Measurements from ENCODE around the gene OGT.
A peak's percentile ranks its signal among the peaks of the same experiment; 100 is the strongest.
"Not testable (repeated sequence)": the region's sequence is repeated elsewhere in the genome, so short reads cannot be mapped to it uniquely, and the experiment has no call there.

Gene OGT

GRCh38 chrX:71586929-71587328 lies 54.0 kb downstream of the OGT start:
- no peak for DNase-seq (ENCODE audit: low read depth)

DNA sequence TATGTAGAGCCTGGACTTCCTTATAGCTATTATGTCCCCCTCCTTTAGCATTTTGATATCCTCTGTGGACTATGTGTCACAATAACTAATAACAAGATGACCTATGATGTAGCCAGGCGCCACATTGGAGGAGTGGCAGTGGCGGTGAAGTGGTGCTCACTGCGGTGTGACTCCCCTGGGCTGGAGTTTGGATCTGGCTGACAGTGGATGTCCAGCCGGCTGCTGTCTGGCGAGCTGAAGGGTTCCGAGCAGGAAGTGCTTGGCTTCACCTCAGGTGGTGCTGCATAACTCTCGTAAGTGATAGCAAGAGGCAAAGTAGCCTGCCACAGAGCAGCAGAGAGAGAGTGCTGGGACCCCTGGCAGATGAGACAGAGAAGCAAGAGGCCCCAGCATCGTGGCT lies 60.3 kb downstream of the OGT start:
- DNase-seq (ENCODE audit: low read depth), result not testable (repeated sequence)

- DNase-seq (ENCODE audit: low read depth), result no peak
These were observed 67.1 kb downstream of the OGT start for GRCh38 chrX:71599965-71600364.

DNA sequence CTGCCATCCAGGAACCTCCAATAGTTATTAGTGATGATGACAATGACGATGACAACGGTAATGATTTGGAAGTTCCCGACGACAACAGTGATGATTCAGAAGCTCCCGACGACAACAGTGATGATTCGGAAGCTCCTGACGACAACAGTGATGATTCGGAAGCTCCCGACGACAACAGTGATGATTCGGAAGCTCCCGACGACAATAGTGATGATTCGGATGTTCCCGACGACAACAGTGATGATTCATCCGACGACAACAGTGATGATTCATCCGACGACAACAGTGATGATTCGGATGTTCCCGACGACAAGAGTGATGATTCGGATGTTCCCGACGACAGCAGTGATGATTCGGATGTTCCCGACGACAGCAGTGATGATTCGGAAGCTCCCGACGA lies 70.7 kb downstream of the OGT start:
- no peak for DNase-seq (ENCODE audit: low read depth)

DNA sequence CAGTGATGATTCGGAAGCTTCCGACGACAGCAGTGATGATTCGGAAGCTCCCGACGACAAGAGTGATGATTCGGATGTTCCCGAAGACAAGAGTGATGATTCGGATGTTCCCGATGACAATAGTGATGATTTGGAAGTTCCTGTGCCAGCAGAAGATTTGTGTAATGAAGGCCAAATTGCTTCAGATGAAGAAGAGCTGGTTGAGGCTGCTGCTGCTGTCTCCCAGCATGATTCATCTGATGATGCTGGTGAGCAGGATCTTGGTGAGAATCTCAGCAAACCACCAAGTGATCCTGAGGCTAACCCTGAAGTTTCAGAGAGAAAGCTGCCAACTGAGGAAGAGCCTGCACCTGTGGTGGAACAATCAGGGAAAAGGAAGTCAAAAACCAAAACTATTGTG lies 71.2 kb downstream of the OGT start:
- DNase-seq (ENCODE audit: low read depth), result no peak

- DNase-seq (ENCODE audit: low read depth), result no peak
These were observed 72.1 kb downstream of the OGT start for GRCh38 chrX:71604796-71605568.

DNA sequence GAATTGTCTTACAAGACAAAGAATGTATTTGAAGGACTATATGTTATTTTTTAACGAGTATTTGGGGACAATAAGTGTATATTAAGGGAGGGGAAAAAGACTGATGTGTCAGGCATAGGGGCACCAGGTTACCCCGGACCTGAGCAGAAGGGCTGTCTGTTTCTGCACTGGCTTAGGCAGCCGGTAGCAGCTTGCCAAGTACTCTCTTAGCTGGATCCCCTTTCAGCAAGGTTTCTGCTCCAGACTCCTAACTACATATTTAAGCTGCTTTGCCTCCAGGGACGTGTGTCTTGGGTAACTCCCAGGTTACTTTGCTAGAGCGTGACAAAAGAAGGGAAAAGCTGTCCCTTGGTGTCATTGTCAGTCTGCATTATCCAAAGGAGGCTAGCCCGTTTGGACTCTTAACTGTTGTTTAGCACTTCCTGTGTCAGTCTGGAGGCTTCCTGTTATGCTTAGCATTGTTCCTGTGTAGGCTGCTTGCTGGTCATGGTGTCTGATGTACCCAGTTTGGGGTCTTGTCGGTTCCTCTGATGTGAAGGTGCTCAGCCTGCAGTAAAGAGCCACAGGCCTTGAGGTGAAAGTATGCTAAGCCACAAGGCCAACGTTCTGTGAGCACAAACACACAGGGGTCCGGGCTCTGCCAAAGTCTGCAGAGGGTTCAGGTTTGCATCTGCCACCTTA lies 73.8 kb downstream of the OGT start:
- no peak for DNase-seq (ENCODE audit: low read depth)

- DNase-seq (ENCODE audit: low read depth), result no peak
These were observed 74.6 kb downstream of the OGT start for GRCh38 chrX:71607488-71607887.

DNA sequence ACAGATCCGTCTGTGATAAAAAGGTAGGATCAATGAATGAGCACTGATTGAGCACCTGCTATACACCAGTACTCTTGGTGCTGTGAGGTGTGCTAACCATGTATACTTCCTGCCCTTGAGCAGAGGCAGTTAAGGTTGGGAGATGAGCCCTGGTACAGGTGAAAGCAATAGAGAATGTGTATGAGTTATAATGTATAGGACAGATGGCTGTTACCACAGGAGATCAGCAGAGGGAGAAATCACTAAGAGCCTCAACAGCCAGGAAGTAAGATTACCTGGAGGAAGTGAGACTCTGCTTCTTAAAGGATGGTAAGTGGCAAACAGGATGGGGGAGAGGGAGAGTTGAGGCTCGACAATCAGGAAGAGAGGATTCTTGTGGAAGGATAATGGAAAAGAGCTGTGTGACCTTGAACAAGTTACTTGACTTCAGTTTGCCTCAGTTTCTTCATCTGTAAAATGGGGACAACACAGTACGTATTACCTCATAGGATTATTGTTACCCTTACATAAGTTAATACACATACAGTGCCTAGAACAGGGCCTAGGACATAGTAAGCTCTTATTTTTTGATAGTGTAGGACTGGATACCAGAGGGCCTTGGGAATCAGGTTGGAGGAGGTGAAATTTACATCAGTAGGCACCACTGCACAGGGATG lies 76.3 kb downstream of the OGT start:
- no peak for DNase-seq (ENCODE audit: low read depth)

- DNase-seq (ENCODE audit: low read depth), result not testable (repeated sequence)
These were observed 78.8 kb downstream of the OGT start for GRCh38 chrX:71611736-71612135.

- no peak for DNase-seq (ENCODE audit: low read depth)
These were observed 79.4 kb downstream of the OGT start for GRCh38 chrX:71612256-71612655.

DNA sequence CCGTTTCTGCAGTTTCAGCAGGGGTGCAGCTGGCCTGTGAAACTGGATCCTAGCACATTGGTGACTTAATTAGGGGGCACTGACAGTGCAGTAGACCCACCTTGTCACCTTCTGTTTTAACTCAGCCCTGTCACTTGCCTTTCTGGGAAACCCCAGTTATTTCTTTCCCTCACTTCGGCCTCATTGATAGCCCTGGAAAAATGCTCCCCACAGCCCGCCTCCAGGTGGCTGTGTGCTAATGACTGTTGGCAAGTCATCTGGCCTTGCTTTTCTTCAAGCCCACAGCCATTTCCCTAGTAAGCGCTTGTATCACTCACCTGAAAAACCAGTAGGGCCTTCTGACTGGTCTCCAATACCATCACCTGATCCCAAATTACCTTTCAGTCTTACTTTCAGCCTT lies 82.2 kb downstream of the OGT start:
- no peak for DNase-seq (ENCODE audit: low read depth)

DNA sequence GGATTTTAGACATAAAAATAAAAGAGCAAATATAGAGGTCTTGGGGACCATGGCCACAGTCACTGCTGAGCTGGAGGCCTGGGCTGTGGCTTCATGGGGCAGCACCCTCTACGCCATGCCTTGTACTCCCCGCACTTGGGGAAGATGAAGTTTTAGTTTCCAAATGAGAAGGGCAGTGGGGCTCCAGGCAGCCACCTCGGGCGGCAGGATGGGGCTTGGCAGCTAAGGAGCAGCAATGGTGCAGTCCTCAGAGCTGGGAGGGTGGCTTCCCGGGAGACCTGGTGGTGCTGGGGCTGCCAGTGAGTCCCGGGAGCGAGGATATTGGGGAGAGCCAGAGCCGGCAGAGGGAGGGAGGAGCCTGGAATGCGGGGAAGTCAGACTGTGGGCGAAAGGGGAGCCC lies 83.0 kb downstream of the OGT start:
- no peak for DNase-seq (ENCODE audit: low read depth)

GRCh38 chrX:71616672-71617529 lies 84.0 kb downstream of the OGT start:
- DNase-seq (ENCODE audit: low read depth), result no peak

DNA sequence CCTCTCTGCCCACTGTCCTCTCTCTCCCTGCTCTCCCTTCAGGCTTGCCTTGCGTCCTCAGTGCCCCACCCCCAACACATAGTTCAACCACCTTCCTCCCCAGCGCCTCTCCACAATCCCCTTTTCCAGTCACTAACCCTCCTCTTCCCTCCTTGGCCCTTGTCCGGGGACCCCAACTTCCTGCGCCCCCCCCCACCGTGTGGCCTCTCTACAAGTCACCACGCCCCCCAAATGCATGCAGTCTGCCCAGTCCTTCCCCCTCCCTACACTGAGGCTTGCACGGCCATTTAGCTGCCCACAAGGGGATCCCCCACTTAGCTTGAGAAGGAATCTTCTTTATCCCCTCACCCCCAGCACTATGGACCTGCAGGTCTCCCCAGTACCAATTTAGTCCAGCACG lies 84.8 kb downstream of the OGT start:
- no peak for DNase-seq (ENCODE audit: low read depth)

DNA sequence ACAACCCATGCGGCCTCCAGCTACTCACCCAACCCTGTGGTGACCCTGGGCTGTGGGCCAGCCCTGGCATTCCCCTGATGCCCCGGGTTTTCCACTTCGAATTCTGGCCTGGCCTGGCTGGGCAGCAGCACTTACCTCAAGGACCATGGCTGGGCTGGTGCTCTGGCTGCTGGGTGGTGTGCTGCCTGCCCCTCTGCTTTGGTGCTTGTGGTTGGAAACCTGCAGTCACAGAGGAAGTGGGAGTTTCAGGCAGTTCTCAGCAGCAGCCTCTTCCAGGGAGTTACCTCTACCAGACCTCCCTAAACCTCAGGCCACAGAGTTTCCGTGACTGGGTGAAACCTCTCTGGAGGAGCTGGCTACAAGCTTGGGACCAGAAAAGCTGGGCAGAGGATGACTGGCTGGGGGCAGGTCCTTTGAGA lies 85.4 kb downstream of the OGT start, which contains the start of gene CXCR3:
TSS of gene CXCR3 (minus strand) at position 209 of the 419 bp plus-strand sequence. CDS start at position 147, 62 bp downstream.
- peak; percentile 7 for DNase-seq (ENCODE audit: low read depth)

GRCh38 chrX:71618787-71619186 lies 85.9 kb downstream of the OGT start:
- no peak for DNase-seq (ENCODE audit: low read depth)

GRCh38 chrX:71619193-71619592 lies 86.3 kb downstream of the OGT start:
- no peak for DNase-seq (ENCODE audit: low read depth)

DNA sequence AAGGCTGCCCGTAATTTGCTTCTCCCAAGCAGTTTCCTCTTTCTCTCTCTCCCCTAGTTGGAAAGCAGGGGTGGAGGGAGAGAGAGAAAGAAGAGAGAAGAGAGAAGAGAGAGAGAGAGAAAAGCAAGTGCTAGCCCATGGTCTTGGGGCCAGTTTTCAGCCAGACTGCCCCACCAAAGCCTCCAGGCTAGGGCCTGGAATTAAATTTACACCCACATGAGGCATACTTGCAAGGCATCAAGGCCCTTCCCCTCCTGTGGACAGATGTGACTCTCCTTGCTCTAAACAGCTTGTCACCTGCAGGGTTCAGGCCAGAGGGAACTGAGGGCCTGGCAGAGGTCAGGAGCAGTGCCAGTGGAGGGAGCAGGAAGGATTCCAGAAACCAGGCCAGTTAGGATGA lies 87.1 kb downstream of the OGT start:
- no peak for DNase-seq (ENCODE audit: low read depth)

- peak; percentile 44 for DNase-seq (ENCODE audit: low read depth)
These were observed 88.7 kb downstream of the OGT start for GRCh38 chrX:71621603-71622002.

DNA sequence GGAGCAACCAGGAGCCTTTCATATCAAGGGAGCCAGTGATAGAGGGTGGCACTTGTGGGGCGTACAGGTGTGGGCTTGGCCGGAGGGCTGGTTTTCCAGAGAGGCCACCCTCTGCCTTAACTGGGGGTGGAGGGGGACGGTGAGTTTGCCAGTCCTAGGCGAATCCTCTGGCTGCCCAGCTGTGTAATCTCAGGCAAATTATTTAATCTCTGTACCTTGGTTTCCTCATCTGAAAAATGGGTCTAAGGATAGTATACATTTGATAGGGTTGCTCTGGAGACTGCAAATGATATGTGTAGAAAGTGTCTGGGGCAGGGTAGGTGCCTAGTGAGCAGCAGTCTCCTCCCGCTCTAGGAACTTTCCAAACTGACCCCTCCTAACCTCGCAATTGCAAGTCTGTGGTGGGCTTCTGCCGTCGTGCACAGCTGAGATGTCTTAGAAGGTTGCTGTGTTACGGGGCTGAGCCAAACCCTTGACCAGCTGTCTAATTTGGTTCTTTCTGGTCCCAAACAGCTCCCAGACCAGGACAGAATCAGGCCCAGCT lies 89.2 kb downstream of the OGT start:
- no peak for DNase-seq (ENCODE audit: low read depth)

All from EH (cell line).